Measurements from ENCODE around the gene NOMO2. TPM values are rescaled to one million over a fixed set of nuclear protein-coding genes. Genes with fewer than 3 reads are reported as not detected.
"Not testable (repeated sequence)": the region's sequence is repeated elsewhere in the genome, so short reads cannot be mapped to it uniquely, and the experiment has no call there.

The NOMO2 gene
- total RNA-seq, 3 donors from 2014 or later = 61.3 to 106 (median 81.2) TPM

DNA sequence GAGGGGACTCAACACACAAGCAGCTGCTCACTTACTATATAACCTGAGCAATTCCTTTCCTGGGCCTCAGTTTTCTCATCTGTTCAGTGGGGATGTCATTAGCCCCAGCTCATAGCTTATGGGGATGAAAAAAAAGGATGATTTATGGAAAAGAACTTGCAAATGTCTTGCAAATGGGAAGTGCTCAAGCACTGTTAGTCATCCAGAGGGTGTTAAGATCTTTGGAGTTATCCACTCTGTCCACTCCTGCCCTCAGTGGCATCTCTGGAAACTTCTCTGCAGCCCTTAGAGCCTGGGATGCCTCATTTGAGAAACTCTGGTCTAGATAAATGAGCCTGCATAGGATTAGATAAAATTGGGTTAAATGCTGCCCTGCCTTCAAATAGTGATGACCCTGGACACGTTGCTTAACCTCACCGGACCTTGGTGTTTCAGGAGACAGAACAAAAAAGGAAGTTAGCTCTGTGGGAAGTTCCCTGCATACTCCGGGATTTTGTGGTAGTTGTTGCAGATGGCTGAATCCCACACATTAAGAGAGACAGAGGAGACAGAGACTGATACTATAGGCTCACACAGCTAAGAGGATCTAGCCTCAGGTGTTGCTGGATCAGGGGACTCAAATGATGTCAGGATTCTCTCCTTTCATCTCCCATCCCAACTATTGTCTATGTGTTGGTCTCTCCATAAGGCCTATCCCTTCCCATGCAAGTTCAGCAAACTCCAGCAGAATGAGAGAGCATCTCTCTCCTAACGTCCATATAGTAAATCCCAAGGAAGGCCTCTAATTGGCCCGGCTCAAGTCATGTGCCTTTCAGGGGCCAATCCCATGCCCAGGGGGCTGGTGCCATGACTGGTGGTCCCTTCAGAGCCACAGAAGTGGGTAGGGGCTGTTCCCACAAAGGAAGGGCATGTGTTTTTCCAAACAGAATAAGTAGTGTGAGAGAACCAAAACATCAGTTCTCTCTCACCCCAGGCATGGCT, 25.0 kb upstream of the NOMO2 start:
- H3K4me3 ChIP-seq; ATAC-seq; DNase-seq; H3K9me3 ChIP-seq; H3K4me1 ChIP-seq (ENCODE audit: low read depth); H3K36me3 ChIP-seq (ENCODE audit: low read depth); intact Hi-C loops (cut with DNase I, micrococcal nuclease): not testable (repeated sequence)

- H3K9me3 ChIP-seq; intact Hi-C loops (cut with DNase I, micrococcal nuclease); H3K36me3 ChIP-seq (ENCODE audit: low read depth); H3K4me1 ChIP-seq (ENCODE audit: low read depth); ATAC-seq; H3K4me3 ChIP-seq; DNase-seq: not testable (repeated sequence)
Observed at GRCh38 chr16:18585789-18586188, 23.9 kb upstream of the NOMO2 start.

DNA sequence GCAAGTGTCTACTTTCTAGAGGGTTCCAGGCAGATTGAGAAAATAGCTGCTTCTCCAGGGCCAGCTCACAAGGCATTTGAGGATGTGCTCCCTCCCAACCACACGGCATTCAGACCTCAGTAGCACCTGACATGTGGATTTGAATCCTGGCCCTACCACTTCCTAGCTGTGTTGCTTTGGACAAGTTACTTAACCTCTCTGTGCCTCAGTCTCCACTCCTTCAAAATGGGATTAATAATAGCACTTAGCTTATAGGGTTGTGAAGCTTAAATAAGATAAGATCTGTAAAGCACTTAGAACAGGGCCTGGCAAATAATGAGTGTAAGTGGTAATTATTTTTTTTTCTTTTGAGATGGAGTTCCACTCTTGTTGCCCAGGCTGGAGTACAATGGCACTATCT, 21.0 kb upstream of the NOMO2 start:
- no peaks in the 10 kb centered on the region for H3K9me3 ChIP-seq
- H3K4me1 ChIP-seq (ENCODE audit: low read depth) = no peaks in the 10 kb centered on the region
- ATAC-seq = no peak
- TF ChIP-seq, protein P1, sequence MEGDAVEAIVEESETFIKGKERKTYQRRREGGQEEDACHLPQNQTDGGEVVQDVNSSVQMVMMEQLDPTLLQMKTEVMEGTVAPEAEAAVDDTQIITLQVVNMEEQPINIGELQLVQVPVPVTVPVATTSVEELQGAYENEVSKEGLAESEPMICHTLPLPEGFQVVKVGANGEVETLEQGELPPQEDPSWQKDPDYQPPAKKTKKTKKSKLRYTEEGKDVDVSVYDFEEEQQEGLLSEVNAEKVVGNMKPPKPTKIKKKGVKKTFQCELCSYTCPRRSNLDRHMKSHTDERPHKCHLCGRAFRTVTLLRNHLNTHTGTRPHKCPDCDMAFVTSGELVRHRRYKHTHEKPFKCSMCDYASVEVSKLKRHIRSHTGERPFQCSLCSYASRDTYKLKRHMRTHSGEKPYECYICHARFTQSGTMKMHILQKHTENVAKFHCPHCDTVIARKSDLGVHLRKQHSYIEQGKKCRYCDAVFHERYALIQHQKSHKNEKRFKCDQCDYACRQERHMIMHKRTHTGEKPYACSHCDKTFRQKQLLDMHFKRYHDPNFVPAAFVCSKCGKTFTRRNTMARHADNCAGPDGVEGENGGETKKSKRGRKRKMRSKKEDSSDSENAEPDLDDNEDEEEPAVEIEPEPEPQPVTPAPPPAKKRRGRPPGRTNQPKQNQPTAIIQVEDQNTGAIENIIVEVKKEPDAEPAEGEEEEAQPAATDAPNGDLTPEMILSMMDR (IDR thresholded peaks at IDR 0.05) = no peak
- DNase-seq = no peak
- no peak overlapping the region for H3K4me3 ChIP-seq
- intact Hi-C loops (cut with DNase I, micrococcal nuclease) = no loop called here
- H3K36me3 ChIP-seq (ENCODE audit: low read depth) = no peaks in the 10 kb centered on the region

DNA sequence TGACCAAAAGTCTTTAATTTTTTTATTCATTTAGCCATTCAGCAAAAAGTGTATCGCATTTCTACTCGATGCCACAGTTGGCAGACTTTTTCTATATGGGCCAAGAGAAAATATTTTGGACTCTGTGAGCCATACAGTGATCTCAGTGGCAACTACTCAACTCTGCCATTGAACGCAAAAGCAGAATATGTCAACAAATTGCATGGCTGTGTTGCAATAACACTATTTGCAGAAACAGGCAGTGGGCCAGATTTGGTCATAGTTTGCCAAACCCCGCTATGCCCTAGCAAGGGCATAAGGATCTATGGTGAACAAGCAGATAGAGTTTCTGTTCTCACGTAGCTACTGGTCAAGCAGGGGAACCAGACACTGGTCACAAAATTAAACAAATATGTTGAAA, 18.5 kb upstream of the NOMO2 start:
- DNase-seq; H3K9me3 ChIP-seq; H3K4me3 ChIP-seq; H3K4me1 ChIP-seq (ENCODE audit: low read depth); intact Hi-C loops (cut with DNase I, micrococcal nuclease); H3K36me3 ChIP-seq (ENCODE audit: low read depth); ATAC-seq: not testable (repeated sequence)

DNA sequence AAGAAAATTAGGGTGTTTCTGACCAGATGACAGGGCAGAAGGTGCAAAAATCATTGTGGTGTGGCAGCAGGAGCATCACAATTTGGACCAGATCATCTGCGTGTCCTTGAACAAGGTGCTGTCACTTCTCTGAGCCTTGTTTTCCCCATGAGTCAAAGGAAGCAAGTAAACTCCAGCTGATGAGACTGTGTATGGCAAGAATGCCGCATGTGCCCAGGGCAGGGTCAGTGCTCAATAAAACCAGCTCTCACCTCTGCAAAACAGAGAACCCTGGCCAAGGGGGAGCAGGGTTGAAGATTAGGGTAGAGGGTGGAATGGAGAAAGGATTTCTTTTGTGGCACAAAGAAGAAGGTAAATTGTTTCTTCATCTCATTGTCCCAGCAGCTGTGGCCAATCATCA, 17.4 kb upstream of the NOMO2 start:
- H3K4me3 ChIP-seq; ATAC-seq; H3K4me1 ChIP-seq (ENCODE audit: low read depth); DNase-seq; H3K36me3 ChIP-seq (ENCODE audit: low read depth); intact Hi-C loops (cut with DNase I, micrococcal nuclease); H3K9me3 ChIP-seq: not testable (repeated sequence)

DNA sequence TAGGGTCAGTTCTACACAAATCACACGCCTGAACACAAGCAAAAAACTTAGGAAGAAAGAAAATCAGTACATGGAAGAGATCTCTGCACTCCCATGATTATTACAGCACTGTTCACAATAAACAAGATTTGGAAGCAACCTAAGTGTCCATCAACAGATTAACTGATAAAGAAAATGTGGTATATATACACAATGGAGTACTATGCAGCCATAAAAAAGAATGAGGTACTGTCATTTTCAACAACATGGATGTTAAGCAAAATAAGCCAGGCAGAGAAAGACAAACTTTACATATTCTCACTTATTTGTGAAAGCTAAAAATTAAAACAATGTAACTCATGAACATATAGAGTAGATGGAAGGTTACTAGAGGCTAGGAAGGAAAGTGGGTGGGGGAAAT, 16.0 kb upstream of the NOMO2 start:
- ATAC-seq; H3K36me3 ChIP-seq (ENCODE audit: low read depth); intact Hi-C loops (cut with DNase I, micrococcal nuclease); DNase-seq; H3K4me3 ChIP-seq; H3K4me1 ChIP-seq (ENCODE audit: low read depth); H3K9me3 ChIP-seq: not testable (repeated sequence)

- ATAC-seq; H3K9me3 ChIP-seq; H3K36me3 ChIP-seq (ENCODE audit: low read depth); H3K4me3 ChIP-seq; H3K4me1 ChIP-seq (ENCODE audit: low read depth); intact Hi-C loops (cut with DNase I, micrococcal nuclease); DNase-seq: not testable (repeated sequence)
Observed at GRCh38 chr16:18575945-18576344, 14.0 kb upstream of the NOMO2 start.

DNA sequence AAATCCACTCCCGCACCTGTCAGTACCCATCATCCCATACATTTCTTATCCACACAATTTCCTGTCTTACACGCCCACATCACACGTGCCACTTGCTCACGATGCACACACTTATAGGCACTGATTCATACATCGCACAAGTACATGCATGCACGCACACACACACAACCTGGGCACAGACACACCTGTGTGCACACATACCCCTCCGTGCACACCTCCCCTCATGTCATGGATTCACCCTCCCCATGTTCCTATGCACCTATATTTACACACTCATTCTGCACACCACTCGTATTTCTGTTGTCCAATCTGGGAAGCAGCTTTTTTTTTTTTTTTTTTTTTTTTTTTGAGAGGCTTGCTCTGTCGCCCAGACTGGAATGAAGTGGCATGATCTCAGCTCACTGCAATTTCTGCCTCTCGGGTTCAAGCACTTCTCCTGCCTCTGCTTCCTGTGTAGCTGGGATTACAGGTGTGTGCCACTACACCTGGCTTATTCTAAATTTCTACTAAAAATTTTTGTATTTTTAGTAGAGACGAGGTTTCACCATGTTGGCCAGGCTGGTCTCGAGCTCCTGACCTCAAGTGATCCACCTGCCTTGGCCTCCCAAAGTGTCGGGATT, 13.5 kb upstream of the NOMO2 start:
- DNase-seq; H3K4me3 ChIP-seq; H3K9me3 ChIP-seq; intact Hi-C loops (cut with DNase I, micrococcal nuclease); H3K36me3 ChIP-seq (ENCODE audit: low read depth); ATAC-seq; H3K4me1 ChIP-seq (ENCODE audit: low read depth): not testable (repeated sequence)

GRCh38 chr16:18573887-18574286, 12.0 kb upstream of the NOMO2 start:
- H3K4me1 ChIP-seq (ENCODE audit: low read depth); ATAC-seq; H3K4me3 ChIP-seq; intact Hi-C loops (cut with DNase I, micrococcal nuclease); H3K9me3 ChIP-seq; DNase-seq; H3K36me3 ChIP-seq (ENCODE audit: low read depth): not testable (repeated sequence)

GRCh38 chr16:18572973-18573372, 11.1 kb upstream of the NOMO2 start:
- H3K36me3 ChIP-seq (ENCODE audit: low read depth); H3K4me3 ChIP-seq; intact Hi-C loops (cut with DNase I, micrococcal nuclease); H3K4me1 ChIP-seq (ENCODE audit: low read depth); H3K9me3 ChIP-seq; DNase-seq; ATAC-seq: not testable (repeated sequence)

DNA sequence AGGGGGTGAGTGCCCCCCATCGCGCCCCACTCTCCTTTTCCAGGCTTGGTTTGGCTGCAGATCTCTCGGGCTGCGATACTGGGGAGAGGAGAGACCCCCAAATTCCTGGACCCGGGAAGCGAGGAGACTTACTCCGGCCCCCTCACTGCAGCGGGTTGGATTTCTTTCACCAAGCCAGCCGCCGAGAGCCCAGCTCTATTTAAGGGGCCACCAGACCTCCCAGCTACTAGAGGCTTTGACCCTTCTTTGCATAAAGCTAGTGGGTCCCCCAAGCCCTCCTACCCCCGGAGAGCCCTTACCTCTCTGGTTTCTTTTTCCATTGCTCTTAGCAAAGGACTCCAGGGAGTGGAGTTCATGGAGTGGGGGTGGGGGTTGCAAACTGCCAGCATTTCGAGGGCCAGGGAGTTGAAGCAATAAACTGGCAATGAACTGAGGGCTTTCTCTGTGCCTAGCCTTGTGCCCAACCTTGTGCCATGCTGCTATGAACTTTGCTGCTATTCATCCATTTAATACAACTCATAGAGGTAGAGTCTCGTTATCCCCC, 9.5 kb upstream of the NOMO2 start:
- H3K4me1 ChIP-seq (ENCODE audit: low read depth); intact Hi-C loops (cut with DNase I, micrococcal nuclease); H3K4me3 ChIP-seq; H3K9me3 ChIP-seq; H3K36me3 ChIP-seq (ENCODE audit: low read depth); DNase-seq: not testable (repeated sequence)
- ATAC-seq = peak; percentile 56

- H3K4me1 ChIP-seq (ENCODE audit: low read depth); H3K9me3 ChIP-seq; intact Hi-C loops (cut with DNase I, micrococcal nuclease); H3K4me3 ChIP-seq; H3K36me3 ChIP-seq (ENCODE audit: low read depth): not testable (repeated sequence)
- DNase-seq (peak in 2 of 3 donors; percentile 60 to 72), ATAC-seq (peak; percentile 95)
Observed at GRCh38 chr16:18570529-18571306, 8.8 kb upstream of the NOMO2 start.
